ENCODE measurements around the gene CPLANE1.
"Not testable (repeated sequence)": the region's sequence is repeated elsewhere in the genome, so short reads cannot be mapped to it uniquely, and the experiment has no call there.

CPLANE1 gene

GRCh38 chr5:37146896-37147295 is 102.3 kb downstream of the CPLANE1 start:
- in situ Hi-C loops (cut with HindIII; ENCODE audit: low sequenced_read_pairs) = no loop called here
- no peak overlapping the region for H3K4me3 ChIP-seq (ENCODE audit: low read depth, low read length)
- TF ChIP-seq CTCF (IDR thresholded peaks at IDR 0.05; ENCODE audit: low read depth, low read length, missing control alignments) = no peak
- DNase-seq (ENCODE audit: low read depth) = no peak

GRCh38 chr5:37136694-37137093 is 112.5 kb downstream of the CPLANE1 start:
- in situ Hi-C loops (cut with HindIII; ENCODE audit: low sequenced_read_pairs) = no loop called here
- TF ChIP-seq CTCF (IDR thresholded peaks at IDR 0.05; ENCODE audit: low read depth, low read length, missing control alignments) = no peak
- DNase-seq (ENCODE audit: low read depth) = no peak
- no peak overlapping the region for H3K4me3 ChIP-seq (ENCODE audit: low read depth, low read length)

- in situ Hi-C loops (cut with HindIII; ENCODE audit: low sequenced_read_pairs) = not testable (repeated sequence)
These were observed 113.9 kb downstream of the CPLANE1 start for GRCh38 chr5:37135312-37135711.

GRCh38 chr5:37133939-37134338 is 115.2 kb downstream of the CPLANE1 start:
- H3K4me3 ChIP-seq (ENCODE audit: low read depth, low read length) = no peak overlapping the region
- peak; percentile 24 for DNase-seq (ENCODE audit: low read depth)
- no peak for TF ChIP-seq CTCF (IDR thresholded peaks at IDR 0.05; ENCODE audit: low read depth, low read length, missing control alignments)
- in situ Hi-C loops (cut with HindIII; ENCODE audit: low sequenced_read_pairs) = no loop called here

More at GRCh38 chr5:37135312-37135711, 113.9 kb downstream of the CPLANE1 start:
- H3K4me3 ChIP-seq (ENCODE audit: low read depth, low read length); DNase-seq (ENCODE audit: low read depth): not testable (repeated sequence)

- H3K4me3 ChIP-seq (ENCODE audit: low read depth, low read length) = no peak overlapping the region
- no peak for TF ChIP-seq CTCF (IDR thresholded peaks at IDR 0.05; ENCODE audit: low read depth, low read length, missing control alignments)
- in situ Hi-C loops (cut with HindIII; ENCODE audit: low sequenced_read_pairs) = no loop called here
- no peak for DNase-seq (ENCODE audit: low read depth)
These were observed 116.5 kb downstream of the CPLANE1 start for GRCh38 chr5:37132646-37133045.

GRCh38 chr5:37121465-37121864 is 127.7 kb downstream of the CPLANE1 start:
- in situ Hi-C loops (cut with HindIII; ENCODE audit: low sequenced_read_pairs) = no loop called here
- DNase-seq (ENCODE audit: low read depth) = no peak
- TF ChIP-seq CTCF (IDR thresholded peaks at IDR 0.05; ENCODE audit: low read depth, low read length, missing control alignments) = no peak
- no peak overlapping the region for H3K4me3 ChIP-seq (ENCODE audit: low read depth, low read length)

GRCh38 chr5:37121027-37121426 is 128.1 kb downstream of the CPLANE1 start:
- no peak overlapping the region for H3K4me3 ChIP-seq (ENCODE audit: low read depth, low read length)
- DNase-seq (ENCODE audit: low read depth) = no peak
- in situ Hi-C loops (cut with HindIII; ENCODE audit: low sequenced_read_pairs) = no loop called here
- no peak for TF ChIP-seq CTCF (IDR thresholded peaks at IDR 0.05; ENCODE audit: low read depth, low read length, missing control alignments)
